Upper lobe of left lung (tissue), 4 donors: Measurements from ENCODE around the gene ZNF627.

Experiments used
- CTCF ChIP-seq, 6 experiments: fragments of 450-650 bp in 4 of 6; fragments of 200-600 bp in 2 of 6; sonication (generic) in 2 of 6; IDR thresholded peaks; one replicate each; pipeline ENCODE4 v1.5.1; 2016 to 2019; ENCODE audit warnings: antibody characterized with exemption in 6 of 6
- POLR2A ChIP-seq, 4 donors: fragments of 450-650 bp; IDR thresholded peaks; one replicate each; pipeline ENCODE4 v1.5.1; 2016 to 2017; ENCODE audit warnings: antibody characterized with exemption in 4 of 4, mild to moderate bottlenecking in 2 of 4
- POLR2AphosphoS5 ChIP-seq, 2 donors: sonication (generic); formaldehyde crosslinking; IDR thresholded peaks; one replicate each; pipeline ENCODE4 v1.5.1; 2017; ENCODE audit warnings: antibody characterized with exemption in 2 of 2

DNA sequence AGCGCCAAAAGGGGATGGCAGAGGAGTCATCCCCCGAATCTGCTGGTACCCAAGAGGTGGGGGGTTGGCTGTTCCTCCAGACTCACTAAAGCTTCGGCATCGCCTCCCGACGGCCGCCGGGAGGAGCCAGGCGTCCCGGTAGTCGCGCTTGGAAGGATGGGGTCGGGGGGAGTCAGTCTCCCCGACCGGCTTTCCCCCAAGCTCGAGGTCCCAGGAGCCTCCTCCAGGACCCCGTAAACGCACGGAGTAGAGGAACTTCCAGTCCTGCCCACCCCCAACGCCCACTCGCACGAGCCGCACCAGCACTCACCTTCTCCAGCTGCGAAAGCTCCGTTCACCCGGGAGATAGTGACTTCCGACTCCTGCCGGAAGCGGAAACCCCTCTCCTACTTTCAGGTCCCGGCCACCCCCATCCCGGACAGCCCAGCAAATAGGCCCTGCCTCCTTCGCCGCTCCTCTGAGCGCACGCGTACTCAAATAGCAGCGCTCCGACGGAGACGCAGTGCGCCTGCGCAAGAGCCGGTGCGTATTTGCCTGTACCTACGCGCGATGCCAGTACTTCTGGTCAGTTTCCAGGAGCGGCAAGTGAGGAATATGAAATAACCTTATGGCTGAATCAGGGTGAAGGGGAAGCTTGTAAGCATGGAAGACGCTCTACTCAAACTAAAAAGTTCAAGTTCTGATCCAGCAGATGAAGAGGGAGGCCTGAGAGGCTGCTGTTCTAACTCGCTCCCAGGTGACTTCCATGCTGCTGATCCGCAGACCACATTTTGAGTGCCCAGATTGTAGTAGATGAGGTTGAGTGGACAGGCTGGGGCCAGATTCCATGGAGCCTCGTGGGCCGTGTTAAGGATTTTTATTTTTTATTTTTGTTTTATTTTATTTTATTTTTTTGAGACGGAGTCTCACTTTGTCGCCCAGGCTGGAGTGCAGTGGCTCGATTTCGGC lies 38.1 kb upstream of the ZNF627 start, which contains the start of gene ELOF1:
- TF ChIP-seq CTCF (IDR thresholded peaks at IDR 0.05), result peak in 3 of 6 experiments; percentile 18 to 54 (median 38)
- peak in 3 of 4 donors; percentile 45 to 81 (median 77) for TF ChIP-seq POLR2A (IDR thresholded peaks at IDR 0.05)
- TF ChIP-seq POLR2AphosphoS5 (IDR thresholded peaks at IDR 0.05), result peak; percentile 83 to 92
